Activated T-cell treated with anti-CD3 and anti-CD28 coated beads, Interleukin-2, amount 50 U/mL, for 72 hours (primary cell): Measurements from ENCODE around the gene MAML2. TPM values are rescaled to one million over a fixed set of nuclear protein-coding genes. Genes with fewer than 3 reads are reported as not detected.

Experiments
- ATAC-seq, 2 donors: fragments of 150-1000 bp; cut with Tn5 transposase; replicated peaks in 1 of 2; 2 replicates each; pipeline ENCODE4 v1.10.0; 2021; ENCODE audit warnings: moderate library complexity in 2 of 2, mild to moderate bottlenecking in 1 of 2
- DNase-seq, 2 donors: peaks; one replicate each; pipeline ENCODE4 v3.0.0; 2021 to 2022; ENCODE audit warnings: mixed read lengths in 1 of 2
- H3K27ac Mint-ChIP-seq: one replicate; pipeline ENCODE4 v1.8.0; 2022; ENCODE audit warnings: mild to moderate bottlenecking, moderate library complexity, mixed read lengths
- H3K27me3 Mint-ChIP-seq: one replicate; pipeline ENCODE4 v1.8.0; 2022; ENCODE audit warnings: low read depth, mixed read lengths
- H3K36me3 Mint-ChIP-seq, 2 donors: one replicate each; pipeline ENCODE4 v1.8.0; 2022; ENCODE audit warnings: mixed read lengths in 2 of 2, mild to moderate bottlenecking in 1 of 2; ENCODE audit not compliant: insufficient read depth in 2 of 2
- H3K4me1 Mint-ChIP-seq: one replicate; pipeline ENCODE4 v1.8.0; 2022; ENCODE audit warnings: low read depth, mixed read lengths
- H3K4me3 Mint-ChIP-seq, 2 donors: one replicate each; pipeline ENCODE4 v1.8.0; 2022; ENCODE audit warnings: mild to moderate bottlenecking in 2 of 2, mixed read lengths in 2 of 2, moderate library complexity in 2 of 2
- H3K9me3 Mint-ChIP-seq, 2 donors: one replicate each; pipeline ENCODE4 v1.8.0; 2022; ENCODE audit warnings: mixed read lengths in 2 of 2
- total RNA-seq, 2 donors: library from RNA; stranded (reverse); gene quantifications; one replicate each; pipeline ENCODE4 v1.2.3, GENCODE V29; 2022

The MAML2 gene
- total RNA-seq, 2 donors from 2014 or later, result 30.5 to 34.6 TPM

DNA sequence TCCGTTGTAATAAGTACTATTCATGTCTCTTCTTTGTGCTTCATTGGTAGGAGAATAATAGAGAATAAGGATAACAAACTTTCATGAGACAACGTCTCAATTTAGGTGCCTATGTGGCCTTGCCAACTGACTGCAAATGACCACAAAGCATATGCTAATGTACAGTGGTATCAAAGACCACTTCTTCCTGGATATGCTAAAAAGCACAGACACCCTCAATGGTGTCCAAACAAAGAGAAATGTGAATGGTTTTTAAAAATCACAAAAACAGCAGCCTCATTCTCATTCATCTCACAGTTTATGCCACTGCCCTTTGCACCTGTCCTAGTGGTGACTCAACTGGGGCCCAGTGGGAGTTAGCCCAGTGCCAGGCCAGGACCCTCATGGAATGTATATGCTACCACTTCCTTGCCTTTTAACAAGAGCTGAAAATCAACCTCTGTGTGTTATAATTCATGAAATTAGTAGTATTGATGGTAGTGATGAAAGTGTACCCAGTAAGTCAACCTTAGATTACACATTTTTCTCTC lies 353.9 kb downstream of the MAML2 start:
- no peak overlapping the region for H3K4me3 Mint-ChIP-seq
- no peak for ATAC-seq
- peaks cover 18% of the 10 kb centered on the region for H3K4me1 Mint-ChIP-seq
- H3K27ac Mint-ChIP-seq, result peak overlapping the region; percentile 44
- no peaks in the 10 kb centered on the region for H3K9me3 Mint-ChIP-seq
- no peak for DNase-seq
- no peaks in the 10 kb centered on the region for H3K27me3 Mint-ChIP-seq
- H3K36me3 Mint-ChIP-seq, result peaks cover 7 to 35% of the 10 kb centered on the region in 2 donors

DNA sequence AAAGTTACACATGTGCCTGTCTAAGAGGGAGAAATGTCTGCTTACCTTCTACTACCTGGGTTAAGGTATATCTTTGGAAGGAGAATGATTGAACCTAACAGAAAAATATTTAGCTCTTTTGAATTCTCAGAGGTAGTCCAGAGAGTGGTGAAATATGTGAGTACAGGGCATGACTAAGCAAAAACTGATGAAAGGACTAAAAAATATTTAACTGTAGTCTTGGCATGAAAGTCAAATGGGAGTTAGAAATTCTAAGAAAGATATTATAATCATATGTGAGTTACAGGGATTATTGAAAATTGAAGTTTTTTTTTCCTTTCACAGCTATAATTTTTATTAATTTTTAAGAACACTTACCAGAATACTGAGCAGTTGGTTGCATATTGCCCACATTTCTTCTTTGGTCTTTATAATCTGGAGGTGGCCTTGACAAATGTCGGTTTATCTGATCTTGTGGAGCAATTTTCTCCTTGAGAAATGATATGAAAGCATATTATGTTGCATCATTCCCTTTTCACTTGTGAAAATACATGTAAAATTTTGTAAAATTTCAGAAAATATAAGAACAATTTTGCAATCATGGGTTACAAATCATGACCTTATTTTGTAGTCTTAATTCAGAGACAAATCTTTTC lies 357.7 kb downstream of the MAML2 start:
- no peak overlapping the region for H3K4me3 Mint-ChIP-seq
- no peaks in the 10 kb centered on the region for H3K27me3 Mint-ChIP-seq
- H3K9me3 Mint-ChIP-seq, result no peaks in the 10 kb centered on the region
- peak overlapping the region; percentile 53 for H3K27ac Mint-ChIP-seq
- no peak for DNase-seq
- H3K36me3 Mint-ChIP-seq, result peaks cover 8 to 42% of the 10 kb centered on the region in 2 donors
- no peaks in the 10 kb centered on the region for H3K4me1 Mint-ChIP-seq
- ATAC-seq, result no peak

GRCh38 chr11:95984072-95984471 lies 358.9 kb downstream of the MAML2 start:
- DNase-seq, result no peak
- H3K9me3 Mint-ChIP-seq, result no peaks in the 10 kb centered on the region
- H3K27me3 Mint-ChIP-seq, result no peaks in the 10 kb centered on the region
- H3K36me3 Mint-ChIP-seq, result peaks cover 13 to 47% of the 10 kb centered on the region in 2 donors
- no peak overlapping the region for H3K27ac Mint-ChIP-seq
- ATAC-seq, result no peak
- H3K4me1 Mint-ChIP-seq, result no peaks in the 10 kb centered on the region
- no peak overlapping the region for H3K4me3 Mint-ChIP-seq

DNA sequence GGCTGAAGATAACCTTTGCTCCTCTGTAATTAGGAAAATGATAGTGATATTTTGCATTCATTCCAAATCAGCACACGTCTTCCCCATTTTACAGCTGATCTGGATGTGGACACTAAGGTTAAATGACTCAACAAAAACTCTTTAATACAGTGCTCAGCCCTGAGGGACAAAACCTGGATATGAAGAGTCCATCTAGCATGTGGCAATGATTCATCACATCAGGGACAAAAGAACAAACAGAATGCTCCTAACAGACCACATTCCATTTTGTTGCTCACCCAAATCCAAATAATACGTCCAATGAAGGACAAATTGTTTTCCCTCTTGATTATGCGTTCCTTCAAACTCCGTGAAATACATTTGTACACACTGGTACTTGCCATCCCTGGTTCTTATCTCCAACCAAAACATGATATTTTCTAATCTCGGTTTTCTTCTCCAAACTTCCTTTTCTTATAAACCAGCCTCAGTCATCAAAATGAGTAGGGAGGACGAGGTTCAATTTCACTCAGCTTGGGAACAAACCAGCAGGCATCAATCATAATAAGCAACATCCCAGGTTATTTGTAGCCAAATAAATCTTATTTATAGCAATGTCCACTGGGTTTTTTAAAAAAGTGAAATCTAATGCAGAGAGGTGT lies 365.3 kb downstream of the MAML2 start:
- H3K4me1 Mint-ChIP-seq, result no peaks in the 10 kb centered on the region
- ATAC-seq, result no peak
- H3K9me3 Mint-ChIP-seq, result no peaks in the 10 kb centered on the region
- H3K27ac Mint-ChIP-seq, result no peak overlapping the region
- peaks cover 9 to 30% of the 10 kb centered on the region in 2 donors for H3K36me3 Mint-ChIP-seq
- no peaks in the 10 kb centered on the region for H3K27me3 Mint-ChIP-seq
- no peak overlapping the region for H3K4me3 Mint-ChIP-seq
- no peak for DNase-seq

DNA sequence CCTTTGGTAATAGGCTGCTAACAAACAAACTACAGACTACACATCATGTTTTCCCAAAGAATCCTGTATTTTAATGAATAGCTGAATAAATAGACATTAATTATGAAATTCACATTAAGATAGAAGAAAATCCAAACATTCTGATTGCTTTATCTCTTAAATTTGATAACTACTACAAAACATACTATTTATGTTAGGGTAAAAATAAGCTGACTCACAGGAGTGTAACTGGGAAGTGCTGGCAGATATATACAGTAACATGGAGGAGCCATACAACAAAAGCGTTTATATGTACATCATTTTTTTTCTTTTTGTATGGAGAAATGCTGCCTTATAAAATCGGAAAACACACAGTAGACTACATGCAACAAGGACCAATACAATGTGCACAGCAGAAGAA lies 366.4 kb downstream of the MAML2 start:
- Mint-ChIP-seq H3K36me3 (peaks cover 9 to 28% of the 10 kb centered on the region in 2 donors), H3K27ac (no peak overlapping the region), H3K9me3 (no peaks in the 10 kb centered on the region), H3K27me3 (no peaks in the 10 kb centered on the region), H3K4me1 (no peaks in the 10 kb centered on the region), H3K4me3 (no peak overlapping the region)
- DNase-seq (no peak), ATAC-seq (no peak)

- Mint-ChIP-seq H3K9me3 (no peaks in the 10 kb centered on the region), H3K27me3 (no peaks in the 10 kb centered on the region)
- ATAC-seq, result no peak
These were observed 367.7 kb downstream of the MAML2 start for GRCh38 chr11:95975343-95975742.

DNA sequence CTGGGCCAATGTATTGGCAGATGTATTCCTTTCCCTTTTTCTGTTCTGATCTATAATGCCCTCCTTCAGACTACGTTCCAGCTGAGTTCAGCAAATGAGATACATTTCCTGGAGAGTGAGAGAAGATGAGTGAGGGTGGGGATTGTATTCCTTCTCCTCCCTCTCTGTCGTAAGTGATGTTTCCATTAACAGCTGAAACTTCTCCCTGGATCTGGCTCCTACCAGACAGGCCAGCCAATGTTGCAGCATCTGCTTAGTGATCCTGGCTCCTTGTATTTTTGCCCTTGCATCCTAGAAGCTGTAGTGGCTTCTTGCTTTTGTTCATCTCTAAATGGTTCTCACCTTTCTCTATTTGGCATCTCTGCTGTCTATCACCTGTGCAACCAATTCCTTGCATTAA lies 370.9 kb downstream of the MAML2 start:
- DNase-seq (no peak), ATAC-seq (no peak)
- peaks cover 0 to 2% of the 10 kb centered on the region in 2 donors for H3K9me3 Mint-ChIP-seq
- no peaks in the 10 kb centered on the region for H3K27me3 Mint-ChIP-seq
- H3K36me3 Mint-ChIP-seq, result peaks cover 0 to 4% of the 10 kb centered on the region in 2 donors
- H3K4me3 Mint-ChIP-seq, result no peak overlapping the region
- no peak overlapping the region for H3K27ac Mint-ChIP-seq
- no peaks in the 10 kb centered on the region for H3K4me1 Mint-ChIP-seq

More at GRCh38 chr11:95975343-95975742, 367.7 kb downstream of the MAML2 start:
- Mint-ChIP-seq H3K36me3 (peaks cover 8 to 23% of the 10 kb centered on the region in 2 donors), H3K4me3 (no peak overlapping the region), H3K27ac (no peak overlapping the region), H3K4me1 (no peaks in the 10 kb centered on the region)
- no peak for DNase-seq

DNA sequence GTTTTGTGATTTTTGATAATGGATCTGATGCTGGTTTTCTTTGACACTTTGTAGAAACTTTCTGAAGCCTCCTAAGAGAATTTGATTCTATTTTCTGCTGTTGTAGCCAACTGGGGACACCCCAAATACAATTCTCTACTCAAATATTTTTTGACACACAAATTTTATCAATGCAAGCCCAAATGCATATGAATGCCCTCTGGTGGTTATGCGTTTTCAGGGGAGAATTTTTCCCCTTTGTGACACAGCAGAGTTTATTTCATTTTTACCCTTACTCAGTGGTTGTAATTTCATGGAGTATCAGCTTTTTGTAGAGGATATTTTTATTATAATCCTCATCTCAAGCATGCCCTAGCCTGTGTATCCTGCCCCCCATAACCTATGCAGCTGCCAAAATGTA lies 374.4 kb downstream of the MAML2 start:
- Mint-ChIP-seq H3K36me3 (no peaks in the 10 kb centered on the region), H3K4me1 (no peaks in the 10 kb centered on the region), H3K9me3 (peaks cover 0 to 2% of the 10 kb centered on the region in 2 donors), H3K27ac (no peak overlapping the region), H3K4me3 (no peak overlapping the region), H3K27me3 (no peaks in the 10 kb centered on the region)
- DNase-seq, result no peak
- ATAC-seq, result no peak

- ATAC-seq (no peak), DNase-seq (no peak)
- H3K4me1 Mint-ChIP-seq, result no peaks in the 10 kb centered on the region
- no peak overlapping the region for H3K27ac Mint-ChIP-seq
- no peaks in the 10 kb centered on the region for H3K36me3 Mint-ChIP-seq
- no peak overlapping the region for H3K4me3 Mint-ChIP-seq
- peaks cover 0 to 2% of the 10 kb centered on the region in 2 donors for H3K9me3 Mint-ChIP-seq
- no peaks in the 10 kb centered on the region for H3K27me3 Mint-ChIP-seq
These were observed 378.7 kb downstream of the MAML2 start for GRCh38 chr11:95964281-95964680.

DNA sequence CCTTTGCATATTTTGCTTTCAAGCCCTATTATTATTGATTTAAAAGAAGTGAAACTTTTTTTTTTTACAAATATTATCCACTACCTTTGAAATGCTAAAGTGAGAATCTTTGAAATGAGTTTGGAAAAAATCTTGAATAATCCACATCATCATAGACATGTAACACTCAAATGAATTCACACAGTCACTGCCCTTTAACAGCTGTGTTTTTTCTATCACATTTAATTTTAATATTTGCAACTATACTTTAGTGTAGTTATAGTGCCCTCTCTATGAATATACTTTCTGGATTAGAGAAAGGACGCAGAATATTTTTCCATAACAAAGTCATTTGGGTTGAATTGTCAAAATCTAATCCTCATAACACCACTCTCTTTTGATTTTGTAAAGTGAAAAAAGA lies 381.2 kb downstream of the MAML2 start:
- H3K36me3 Mint-ChIP-seq, result no peaks in the 10 kb centered on the region
- ATAC-seq (no peak), DNase-seq (no peak)
- no peaks in the 10 kb centered on the region for H3K4me1 Mint-ChIP-seq
- H3K27me3 Mint-ChIP-seq, result no peaks in the 10 kb centered on the region
- no peaks in the 10 kb centered on the region for H3K9me3 Mint-ChIP-seq
- H3K27ac Mint-ChIP-seq, result no peak overlapping the region
- H3K4me3 Mint-ChIP-seq, result no peak overlapping the region

DNA sequence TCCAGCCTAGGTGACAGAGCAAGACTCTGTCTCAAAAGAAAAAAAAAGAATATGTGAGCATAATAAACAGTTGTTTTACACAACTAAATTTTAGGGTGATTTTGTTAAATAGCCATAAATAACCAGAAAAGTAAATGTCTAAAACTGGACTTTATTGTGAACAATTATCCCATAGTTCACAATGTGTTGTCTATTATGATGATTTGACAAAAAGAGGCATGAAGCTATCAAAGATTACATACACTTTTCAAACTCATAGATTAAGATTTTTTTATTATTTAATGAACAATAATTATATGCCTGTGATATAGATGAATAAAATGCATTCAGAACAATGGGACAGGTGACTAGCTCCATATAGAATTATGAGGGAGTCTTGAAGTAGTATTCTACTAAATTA lies 392.1 kb downstream of the MAML2 start:
- no peak overlapping the region for H3K27ac Mint-ChIP-seq
- ATAC-seq, result no peak
- H3K27me3 Mint-ChIP-seq, result no peaks in the 10 kb centered on the region
- H3K4me3 Mint-ChIP-seq, result no peak overlapping the region
- peaks cover 7 to 8% of the 10 kb centered on the region in 2 donors for H3K36me3 Mint-ChIP-seq
- no peak for DNase-seq
- H3K9me3 Mint-ChIP-seq, result peaks cover 7 to 11% of the 10 kb centered on the region in 2 donors
- no peaks in the 10 kb centered on the region for H3K4me1 Mint-ChIP-seq

DNA sequence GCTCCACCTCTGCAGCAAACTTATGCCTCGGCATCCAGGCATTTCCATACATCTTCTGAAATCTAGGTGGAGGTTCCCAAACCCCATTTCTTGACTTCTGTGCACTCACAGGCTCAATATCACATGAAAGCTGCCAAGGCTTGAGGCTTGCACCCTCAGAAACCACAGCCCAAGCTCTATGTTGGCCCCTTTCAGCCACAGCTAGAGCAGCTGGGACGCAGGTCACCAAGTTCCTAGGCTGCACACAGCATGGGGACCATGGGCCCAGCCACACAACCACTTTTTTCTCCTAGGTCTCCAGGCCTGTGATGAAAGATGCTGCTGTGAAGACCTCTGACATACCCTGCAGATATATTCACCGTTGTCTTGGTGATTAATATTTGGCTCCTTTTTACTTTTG lies 394.4 kb downstream of the MAML2 start:
- ATAC-seq, result no peak
- Mint-ChIP-seq H3K4me3 (no peak overlapping the region), H3K36me3 (peaks cover 18% of the 10 kb centered on the region in 2 donors), H3K27me3 (no peaks in the 10 kb centered on the region), H3K27ac (no peak overlapping the region), H3K4me1 (no peaks in the 10 kb centered on the region), H3K9me3 (peaks cover 14 to 17% of the 10 kb centered on the region in 2 donors)
- no peak for DNase-seq

DNA sequence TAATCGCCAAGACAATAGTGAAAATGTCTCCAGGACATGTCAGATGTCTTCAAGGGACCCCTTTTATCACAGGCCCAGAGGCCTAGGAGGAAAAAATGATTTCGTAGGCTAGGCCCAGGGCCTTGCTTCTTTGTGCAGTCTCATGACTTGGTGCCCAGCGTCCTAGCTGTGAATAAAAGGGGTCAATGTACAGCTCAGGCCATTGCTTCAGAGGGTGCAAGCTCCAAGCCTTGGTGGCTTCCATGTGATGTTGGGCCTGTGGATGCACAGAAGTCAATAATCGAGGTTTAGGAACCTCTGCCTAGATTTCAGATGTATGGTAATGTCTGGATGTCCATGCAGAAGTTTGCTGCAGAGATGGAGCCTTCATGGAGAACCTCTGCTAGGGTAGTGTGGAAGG lies 398.4 kb downstream of the MAML2 start:
- Mint-ChIP-seq H3K27ac (no peak overlapping the region), H3K4me3 (no peak overlapping the region), H3K36me3 (peaks cover 18 to 20% of the 10 kb centered on the region in 2 donors), H3K9me3 (peaks cover 14 to 16% of the 10 kb centered on the region in 2 donors), H3K4me1 (no peaks in the 10 kb centered on the region), H3K27me3 (no peaks in the 10 kb centered on the region)
- no peak for DNase-seq
- ATAC-seq, result no peak
